ENCODE measurements around the gene FMNL2. TPM values are rescaled to one million over a fixed set of nuclear protein-coding genes. Genes with fewer than 3 reads are reported as not detected.

Gene FMNL2
- total and polyA plus RNA-seq, 8 donors = 7.8 to 100.0 (median 36.5) TPM

DNA sequence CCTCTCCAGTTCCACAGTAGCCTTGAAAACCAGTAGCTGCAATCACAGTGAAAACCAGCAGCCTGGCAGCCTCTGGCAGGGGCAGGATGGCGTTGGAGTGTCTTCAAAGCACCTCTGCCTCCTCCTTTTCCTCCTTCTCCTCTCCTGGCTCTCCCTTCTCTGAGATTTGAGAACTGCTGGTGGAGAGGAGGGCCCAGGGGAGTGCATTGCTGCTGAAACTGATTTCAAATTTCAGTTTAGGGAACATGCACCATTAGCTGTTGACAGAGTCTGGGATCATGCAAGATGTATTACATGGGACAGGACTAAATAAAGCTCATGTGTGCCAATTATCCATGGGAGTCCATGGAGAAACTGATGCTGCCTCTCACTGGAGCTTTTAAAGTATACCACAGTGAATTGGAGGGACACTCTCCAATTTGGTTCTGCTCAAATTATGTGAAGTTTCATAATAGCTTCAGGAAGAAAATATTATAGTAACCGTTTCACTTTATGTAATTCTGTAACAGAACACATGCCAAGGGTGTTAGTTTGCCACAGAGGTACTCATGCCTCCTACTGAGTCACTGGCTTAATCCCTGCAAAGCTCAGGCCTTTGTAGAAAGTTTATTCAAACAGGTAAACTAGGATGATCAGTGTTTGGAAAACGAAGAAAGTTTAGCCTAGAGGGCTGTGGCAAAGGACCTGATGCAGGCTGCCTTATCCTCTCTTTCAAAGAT is 236.2 kb downstream of the FMNL2 start:
- intact Hi-C loops (cut with DNase I; ENCODE audit: low total_unique reads) = no loop called here
- 42 to 63% (median 60%) methylated on average over 3 of the region's 3 CpGs for WGBS, 5 donors
- TF ChIP-seq POLR2A (IDR thresholded peaks at IDR 0.05) (no peak), POLR2AphosphoS5 (IDR thresholded peaks at IDR 0.05) (no peak), EP300 (IDR thresholded peaks at IDR 0.05) (no peak)
- TF ChIP-seq, protein P1, sequence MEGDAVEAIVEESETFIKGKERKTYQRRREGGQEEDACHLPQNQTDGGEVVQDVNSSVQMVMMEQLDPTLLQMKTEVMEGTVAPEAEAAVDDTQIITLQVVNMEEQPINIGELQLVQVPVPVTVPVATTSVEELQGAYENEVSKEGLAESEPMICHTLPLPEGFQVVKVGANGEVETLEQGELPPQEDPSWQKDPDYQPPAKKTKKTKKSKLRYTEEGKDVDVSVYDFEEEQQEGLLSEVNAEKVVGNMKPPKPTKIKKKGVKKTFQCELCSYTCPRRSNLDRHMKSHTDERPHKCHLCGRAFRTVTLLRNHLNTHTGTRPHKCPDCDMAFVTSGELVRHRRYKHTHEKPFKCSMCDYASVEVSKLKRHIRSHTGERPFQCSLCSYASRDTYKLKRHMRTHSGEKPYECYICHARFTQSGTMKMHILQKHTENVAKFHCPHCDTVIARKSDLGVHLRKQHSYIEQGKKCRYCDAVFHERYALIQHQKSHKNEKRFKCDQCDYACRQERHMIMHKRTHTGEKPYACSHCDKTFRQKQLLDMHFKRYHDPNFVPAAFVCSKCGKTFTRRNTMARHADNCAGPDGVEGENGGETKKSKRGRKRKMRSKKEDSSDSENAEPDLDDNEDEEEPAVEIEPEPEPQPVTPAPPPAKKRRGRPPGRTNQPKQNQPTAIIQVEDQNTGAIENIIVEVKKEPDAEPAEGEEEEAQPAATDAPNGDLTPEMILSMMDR (IDR thresholded peaks at IDR 0.05) = no peak

DNA sequence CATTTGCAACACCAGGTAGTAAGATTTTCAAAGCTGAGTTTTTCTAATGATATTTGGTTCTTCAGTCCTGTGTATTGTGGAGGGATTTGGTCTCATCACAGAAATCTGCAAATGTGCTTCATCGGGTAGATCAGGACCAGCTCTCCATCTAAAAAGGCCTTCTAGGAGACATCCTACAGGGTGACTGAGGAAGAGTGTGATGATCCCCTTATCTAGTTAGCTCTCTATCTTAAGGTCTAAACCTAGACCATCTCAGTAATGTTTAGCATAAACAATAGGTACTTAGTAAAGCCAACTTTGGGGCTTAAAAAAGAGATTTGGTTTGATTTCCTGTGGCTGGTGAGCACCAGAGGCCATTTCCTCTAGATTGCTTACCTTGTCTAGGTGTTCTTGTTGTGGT is 237.1 kb downstream of the FMNL2 start:
- H3K9me3 ChIP-seq = no peaks in the 10 kb centered on the region
- no peak for DNase-seq
- no peaks in the 10 kb centered on the region for H3K27me3 ChIP-seq
- H3K27ac ChIP-seq = no peak overlapping the region
- peaks cover 0 to 12% (median 6%) of the 10 kb centered on the region in 4 donors for H3K4me1 ChIP-seq
- H3K4me3 ChIP-seq = no peak overlapping the region
- WGBS, 5 donors = 89 to 100% (median 95%) methylated on average over 1 of the region's 1 CpG
- TF ChIP-seq, protein P1 (IDR thresholded peaks at IDR 0.05) = no peak
- no peak for TF ChIP-seq POLR2AphosphoS5 (IDR thresholded peaks at IDR 0.05)
- TF ChIP-seq EP300 (IDR thresholded peaks at IDR 0.05) = no peak
- no peak for TF ChIP-seq POLR2A (IDR thresholded peaks at IDR 0.05)
- intact Hi-C loops (cut with DNase I; ENCODE audit: low total_unique reads) = no loop called here
- H3K36me3 ChIP-seq = no peaks in the 10 kb centered on the region

More for the DNA sequence above, 236.2 kb downstream of the FMNL2 start:
- Histone ChIP-seq H3K27me3 (no peaks in the 10 kb centered on the region), H3K4me1 (peaks cover 0 to 12% (median 6%) of the 10 kb centered on the region in 4 donors), H3K4me3 (no peak overlapping the region), H3K36me3 (no peaks in the 10 kb centered on the region), H3K9me3 (no peaks in the 10 kb centered on the region), H3K27ac (peak overlapping the region in 2 of 5 donors; percentile 7 to 36)
- no peak for DNase-seq

DNA sequence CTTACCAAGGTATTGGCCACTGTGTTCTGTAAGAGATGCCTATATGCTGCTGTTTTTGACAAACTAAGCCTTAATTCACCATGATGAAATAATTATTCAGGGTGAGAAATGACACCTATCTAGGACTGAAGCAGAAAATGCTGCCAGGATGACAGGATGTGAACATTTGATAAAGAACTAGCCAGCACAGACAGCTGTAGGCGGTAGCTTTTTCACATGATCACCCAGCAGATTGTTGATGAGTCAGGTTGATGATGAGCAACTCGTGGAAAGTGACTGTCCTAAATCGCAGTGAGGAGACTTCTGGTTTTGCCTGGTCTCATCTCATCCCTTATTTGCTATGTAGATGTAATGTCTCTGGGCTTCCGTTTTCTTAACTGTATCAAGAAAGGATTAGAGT is 238.2 kb downstream of the FMNL2 start:
- no peaks in the 10 kb centered on the region for H3K9me3 ChIP-seq
- intact Hi-C loops (cut with DNase I; ENCODE audit: low total_unique reads) = no loop called here
- peak in 1 of 2 donors; percentile 39 for DNase-seq
- H3K27me3 ChIP-seq = no peaks in the 10 kb centered on the region
- WGBS, 5 donors = 59 to 75% (median 67%) methylated on average over 4 of the region's 4 CpGs
- H3K4me3 ChIP-seq = no peak overlapping the region
- no peak overlapping the region for H3K27ac ChIP-seq
- H3K36me3 ChIP-seq = no peaks in the 10 kb centered on the region
- peaks cover 0 to 21% (median 6%) of the 10 kb centered on the region in 4 donors for H3K4me1 ChIP-seq
- TF ChIP-seq, protein P1 (IDR thresholded peaks at IDR 0.05) = no peak
- TF ChIP-seq POLR2AphosphoS5 (IDR thresholded peaks at IDR 0.05) (no peak), EP300 (IDR thresholded peaks at IDR 0.05) (no peak), POLR2A (IDR thresholded peaks at IDR 0.05) (no peak)

DNA sequence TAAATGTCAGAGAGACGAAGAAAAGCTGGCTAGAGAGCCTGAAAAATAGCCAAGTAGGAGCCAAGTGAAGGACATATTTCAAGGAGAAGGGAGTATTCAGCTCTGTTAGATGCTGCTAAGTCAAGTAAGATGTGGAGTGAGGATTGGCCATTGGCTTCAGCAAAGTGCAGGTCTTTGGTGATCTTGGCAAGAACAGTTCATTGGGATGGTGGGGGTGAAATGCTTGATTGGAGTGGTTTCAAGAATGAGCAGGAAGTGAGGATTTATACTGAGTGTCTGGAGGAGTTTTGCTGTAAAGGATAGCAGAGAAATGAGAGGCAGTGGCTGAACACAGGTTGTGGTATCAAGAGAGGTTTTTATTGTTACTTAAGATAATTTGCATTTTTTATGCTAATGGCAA is 242.6 kb downstream of the FMNL2 start:
- intact Hi-C loops (cut with DNase I; ENCODE audit: low total_unique reads) = no loop called here
- TF ChIP-seq EP300 (IDR thresholded peaks at IDR 0.05) (no peak), POLR2AphosphoS5 (IDR thresholded peaks at IDR 0.05) (no peak), POLR2A (IDR thresholded peaks at IDR 0.05) (no peak)
- TF ChIP-seq, protein P1 (IDR thresholded peaks at IDR 0.05) = no peak
- Histone ChIP-seq H3K36me3 (peaks cover 0 to 12% (median 8%) of the 10 kb centered on the region in 4 donors), H3K27me3 (no peaks in the 10 kb centered on the region), H3K4me1 (peaks cover 0 to 10% (median 0%) of the 10 kb centered on the region in 4 donors), H3K4me3 (no peak overlapping the region), H3K9me3 (no peaks in the 10 kb centered on the region), H3K27ac (no peak overlapping the region)
- WGBS, 5 donors = 22 to 77% (median 43%) methylated on average over 1 of the region's 1 CpG
- peak in 1 of 2 donors; percentile 47 for DNase-seq

All from stomach (tissue), 9 donors.